ENCODE results near the gene XPR1.
"Not testable (repeated sequence)": the region's sequence is repeated elsewhere in the genome, so short reads cannot be mapped to it uniquely, and the experiment has no call there.

The XPR1 gene

DNA sequence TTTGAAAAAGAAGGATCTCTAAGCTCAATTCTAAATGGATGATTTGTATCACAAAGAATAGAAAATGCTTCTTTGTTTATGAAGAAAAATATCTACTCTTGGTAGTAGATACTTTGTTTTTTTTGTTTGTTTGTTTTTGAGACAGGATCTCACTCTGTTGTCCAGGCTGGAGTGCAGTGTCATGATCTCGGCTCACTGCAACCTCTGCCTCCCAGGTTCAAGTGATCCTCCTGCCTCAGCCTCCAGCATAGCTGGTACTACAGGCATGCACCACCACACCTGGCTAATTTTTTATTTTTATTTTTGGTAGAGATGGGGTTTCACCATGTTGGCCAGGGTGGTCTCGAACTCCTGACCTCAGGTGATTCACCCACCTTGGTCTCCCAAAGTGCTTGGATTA lies 159.3 kb downstream of the XPR1 start:
- 84 to 94% methylated on average over 1 to 2 of the region's 2 CpGs for WGBS, 2 experiments
- not testable (repeated sequence) for H3K36me3 ChIP-seq (ENCODE audit: control insufficient read depth, insufficient read depth, low read length); H3K4me3 ChIP-seq (ENCODE audit: insufficient read depth, low read depth, low read length); H3K4me1 ChIP-seq (ENCODE audit: control insufficient read depth, insufficient read depth, low read length); H3K27ac ChIP-seq (ENCODE audit: insufficient read depth, low read depth, low read length, poor library complexity, severe bottlenecking); H3K27me3 ChIP-seq (ENCODE audit: control insufficient read depth, insufficient read depth, low read length, poor library complexity, severe bottlenecking); H3K9me3 ChIP-seq (ENCODE audit: control insufficient read depth, low read length)

DNA sequence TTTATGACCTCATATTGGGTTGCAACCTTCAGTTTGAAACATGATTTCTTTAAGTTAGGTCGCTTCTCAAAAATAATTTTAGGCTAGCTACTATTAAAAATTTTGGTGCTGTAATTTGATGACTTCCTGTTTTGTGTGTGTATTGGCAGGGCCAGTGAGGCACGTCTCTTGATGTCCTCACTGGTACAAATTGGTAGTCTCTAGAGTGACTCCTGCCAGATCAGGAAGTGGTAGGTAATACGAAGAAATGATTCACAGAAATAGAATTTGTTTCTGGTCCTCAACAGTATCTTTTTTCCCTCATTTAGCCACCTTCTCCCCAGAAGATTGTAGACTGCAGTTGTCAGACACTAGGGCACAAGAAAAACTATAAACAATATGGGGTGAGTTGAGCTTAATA lies 160.0 kb downstream of the XPR1 start:
- no peaks in the 10 kb centered on the region for H3K9me3 ChIP-seq (ENCODE audit: control insufficient read depth, low read length)
- no peak overlapping the region for H3K4me3 ChIP-seq (ENCODE audit: insufficient read depth, low read depth, low read length)
- WGBS, 2 experiments, result 89 to 94% methylated on average over 3 of the region's 3 CpGs
- H3K36me3 ChIP-seq (ENCODE audit: control insufficient read depth, insufficient read depth, low read length), result no peaks in the 10 kb centered on the region
- no peaks in the 10 kb centered on the region for H3K27me3 ChIP-seq (ENCODE audit: control insufficient read depth, insufficient read depth, low read length, poor library complexity, severe bottlenecking)
- no peak overlapping the region for H3K27ac ChIP-seq (ENCODE audit: insufficient read depth, low read depth, low read length, poor library complexity, severe bottlenecking)
- no peaks in the 10 kb centered on the region for H3K4me1 ChIP-seq (ENCODE audit: control insufficient read depth, insufficient read depth, low read length)

DNA sequence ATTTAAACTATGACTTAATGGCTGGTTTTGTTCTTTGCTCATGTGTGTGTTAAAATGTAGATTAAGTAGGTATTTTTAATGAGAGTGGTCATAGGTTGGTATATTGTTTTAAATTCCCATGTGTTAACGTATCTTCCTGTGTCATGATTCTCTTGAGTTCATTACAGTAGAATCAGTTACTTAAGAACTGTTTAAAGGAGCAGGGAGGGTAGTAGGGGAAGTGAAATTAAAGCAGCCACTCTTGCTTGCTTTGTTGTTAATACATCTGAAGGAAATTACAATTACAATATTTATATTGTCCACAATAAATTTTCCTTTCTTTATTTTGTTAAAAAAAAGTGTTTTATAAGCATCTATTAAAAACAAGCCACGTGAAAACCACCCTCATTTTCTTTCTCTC lies 161.6 kb downstream of the XPR1 start:
- H3K9me3 ChIP-seq (ENCODE audit: control insufficient read depth, low read length), result no peaks in the 10 kb centered on the region
- H3K27ac ChIP-seq (ENCODE audit: insufficient read depth, low read depth, low read length, poor library complexity, severe bottlenecking), result no peak overlapping the region
- H3K4me1 ChIP-seq (ENCODE audit: control insufficient read depth, insufficient read depth, low read length), result no peaks in the 10 kb centered on the region
- H3K36me3 ChIP-seq (ENCODE audit: control insufficient read depth, insufficient read depth, low read length), result no peaks in the 10 kb centered on the region
- H3K4me3 ChIP-seq (ENCODE audit: insufficient read depth, low read depth, low read length), result no peak overlapping the region
- WGBS, 2 experiments, result 84 to 96% methylated on average over 1 of the region's 2 CpGs
- H3K27me3 ChIP-seq (ENCODE audit: control insufficient read depth, insufficient read depth, low read length, poor library complexity, severe bottlenecking), result no peaks in the 10 kb centered on the region

DNA sequence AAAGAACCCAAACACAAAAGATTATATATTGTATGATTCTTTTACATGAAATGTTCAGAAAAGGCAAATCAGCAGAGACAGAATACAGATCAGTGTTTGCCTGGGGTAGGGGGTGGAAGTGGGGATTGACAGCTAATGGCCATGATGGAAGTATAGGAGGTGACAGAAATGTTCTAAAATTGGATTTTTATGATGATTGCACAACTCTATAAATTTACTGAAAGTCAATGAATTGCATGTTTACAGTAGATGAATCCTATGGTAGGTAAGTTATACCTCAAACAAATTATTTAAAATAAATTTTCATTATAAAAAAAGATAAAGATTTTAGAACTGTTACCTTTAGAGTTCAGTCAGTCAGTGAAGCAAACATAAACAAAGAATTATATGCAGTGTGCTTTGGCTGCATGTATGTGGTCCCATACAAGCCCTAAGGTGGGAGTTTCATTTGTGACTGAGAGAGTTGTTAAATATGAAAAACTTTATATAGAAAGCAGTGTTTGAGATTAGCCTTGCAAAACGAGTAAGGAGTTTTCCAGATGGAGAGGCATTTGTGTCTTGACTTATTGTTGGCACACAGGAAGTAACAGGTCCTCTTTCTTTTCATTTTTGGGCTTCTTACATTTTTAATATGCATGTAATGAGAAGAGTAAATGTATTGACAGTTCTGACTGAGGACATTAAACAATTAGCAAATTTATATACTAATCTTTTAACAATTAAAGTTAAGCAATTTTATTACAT lies 165.2 kb downstream of the XPR1 start:
- Histone ChIP-seq H3K4me3 (ENCODE audit: insufficient read depth, low read depth, low read length) (no peak overlapping the region), H3K9me3 (ENCODE audit: control insufficient read depth, low read length) (no peaks in the 10 kb centered on the region), H3K27me3 (ENCODE audit: control insufficient read depth, insufficient read depth, low read length, poor library complexity, severe bottlenecking) (no peaks in the 10 kb centered on the region), H3K4me1 (ENCODE audit: control insufficient read depth, insufficient read depth, low read length) (no peaks in the 10 kb centered on the region), H3K36me3 (ENCODE audit: control insufficient read depth, insufficient read depth, low read length) (no peaks in the 10 kb centered on the region), H3K27ac (ENCODE audit: insufficient read depth, low read depth, low read length, poor library complexity, severe bottlenecking) (no peak overlapping the region)
- 80 to 87% methylated on average over 1 of the region's 1 CpG for WGBS, 2 experiments

DNA sequence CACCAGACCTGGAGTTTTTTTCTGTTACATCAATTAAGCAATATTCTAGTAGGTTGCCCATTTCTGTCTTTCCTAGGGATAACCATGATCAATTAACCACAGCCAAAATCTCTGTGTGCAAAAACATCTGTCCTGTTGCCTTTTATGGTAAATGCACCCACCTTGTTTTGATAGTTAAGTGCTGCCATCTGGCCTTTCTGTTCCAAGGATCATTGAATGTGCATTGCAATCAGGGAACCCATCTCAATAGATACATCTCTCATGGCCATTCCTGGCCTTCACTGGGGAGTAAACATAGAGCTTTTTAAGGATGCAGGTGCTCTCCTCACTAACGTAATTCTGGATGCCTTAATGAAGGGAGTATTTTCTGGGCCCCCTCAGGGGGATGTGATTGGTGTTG lies 169.1 kb downstream of the XPR1 start:
- Histone ChIP-seq H3K27ac (ENCODE audit: insufficient read depth, low read depth, low read length, poor library complexity, severe bottlenecking) (no peak overlapping the region), H3K36me3 (ENCODE audit: control insufficient read depth, insufficient read depth, low read length) (no peaks in the 10 kb centered on the region), H3K4me3 (ENCODE audit: insufficient read depth, low read depth, low read length) (no peak overlapping the region), H3K27me3 (ENCODE audit: control insufficient read depth, insufficient read depth, low read length, poor library complexity, severe bottlenecking) (no peaks in the 10 kb centered on the region), H3K9me3 (ENCODE audit: control insufficient read depth, low read length) (no peaks in the 10 kb centered on the region), H3K4me1 (ENCODE audit: control insufficient read depth, insufficient read depth, low read length) (no peaks in the 10 kb centered on the region)
- WGBS, 2 experiments, result 92 to 93% methylated on average over 1 of the region's 1 CpG

DNA sequence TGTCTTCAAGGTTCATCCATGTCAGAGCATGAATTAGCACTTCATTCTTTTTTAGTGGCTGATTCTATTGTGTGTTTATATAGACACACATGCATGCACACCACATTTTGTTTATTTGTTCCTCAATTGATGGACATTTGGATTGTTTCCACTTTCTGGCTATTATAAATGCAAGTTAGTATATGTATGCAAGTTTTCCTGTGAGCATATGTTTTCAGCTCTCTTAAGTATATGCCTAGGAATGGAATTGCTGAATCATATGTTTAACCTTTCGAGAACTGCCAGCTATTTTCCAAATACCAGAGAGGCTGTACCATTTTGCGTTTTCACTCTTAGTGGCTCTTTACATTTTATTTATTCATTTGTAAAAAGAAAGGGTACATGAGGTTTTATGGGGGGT lies 171.0 kb downstream of the XPR1 start:
- no peaks in the 10 kb centered on the region for H3K4me1 ChIP-seq (ENCODE audit: control insufficient read depth, insufficient read depth, low read length)
- H3K36me3 ChIP-seq (ENCODE audit: control insufficient read depth, insufficient read depth, low read length), result no peaks in the 10 kb centered on the region
- H3K4me3 ChIP-seq (ENCODE audit: insufficient read depth, low read depth, low read length), result no peak overlapping the region
- H3K27ac ChIP-seq (ENCODE audit: insufficient read depth, low read depth, low read length, poor library complexity, severe bottlenecking), result no peak overlapping the region
- 100% methylated on average over 2 of the region's 2 CpGs; no CpG with 5 or more reads in 1 of the 2 experiments for WGBS, 2 experiments
- no peaks in the 10 kb centered on the region for H3K27me3 ChIP-seq (ENCODE audit: control insufficient read depth, insufficient read depth, low read length, poor library complexity, severe bottlenecking)
- no peaks in the 10 kb centered on the region for H3K9me3 ChIP-seq (ENCODE audit: control insufficient read depth, low read length)

DNA sequence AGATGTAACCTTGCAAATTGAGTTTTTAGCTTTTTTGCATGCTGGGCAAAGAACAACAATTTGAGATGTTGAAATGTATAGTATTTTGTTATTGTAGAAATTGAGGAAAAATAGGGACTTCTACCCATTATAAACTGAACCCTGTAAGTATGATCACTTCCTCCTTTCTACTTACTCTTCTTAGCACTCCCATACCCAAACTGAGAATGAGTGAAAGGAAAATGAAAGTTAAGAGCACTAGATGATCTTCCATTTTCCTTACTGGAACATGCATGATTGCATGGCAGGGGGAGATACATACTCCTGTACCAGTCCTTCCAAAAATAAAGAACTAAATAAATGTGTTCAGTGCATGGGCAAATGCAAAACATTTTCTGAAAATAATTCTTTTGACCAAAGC lies 173.5 kb downstream of the XPR1 start:
- no peaks in the 10 kb centered on the region for H3K36me3 ChIP-seq (ENCODE audit: control insufficient read depth, insufficient read depth, low read length)
- H3K27ac ChIP-seq (ENCODE audit: insufficient read depth, low read depth, low read length, poor library complexity, severe bottlenecking), result no peak overlapping the region
- H3K4me1 ChIP-seq (ENCODE audit: control insufficient read depth, insufficient read depth, low read length), result no peaks in the 10 kb centered on the region
- H3K9me3 ChIP-seq (ENCODE audit: control insufficient read depth, low read length), result no peaks in the 10 kb centered on the region
- no peaks in the 10 kb centered on the region for H3K27me3 ChIP-seq (ENCODE audit: control insufficient read depth, insufficient read depth, low read length, poor library complexity, severe bottlenecking)
- no peak overlapping the region for H3K4me3 ChIP-seq (ENCODE audit: insufficient read depth, low read depth, low read length)

DNA sequence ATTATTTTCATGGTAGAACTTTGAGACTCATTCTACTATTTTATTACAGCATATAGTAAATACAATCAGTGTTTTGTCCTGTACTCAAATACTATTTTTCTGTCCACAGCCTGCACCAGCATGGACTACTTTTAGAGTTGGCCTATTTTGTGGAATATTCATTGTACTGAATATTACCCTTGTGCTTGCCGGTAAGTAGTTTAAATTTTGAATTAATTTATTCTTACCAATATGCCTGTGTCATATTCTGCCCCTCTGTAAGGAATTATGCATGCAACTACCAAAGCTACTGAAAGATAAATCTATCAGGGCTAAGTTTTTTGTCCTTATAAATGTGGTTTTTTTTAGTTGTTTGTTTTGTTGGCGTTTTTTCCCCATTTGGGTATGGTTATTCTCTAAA lies 179.5 kb downstream of the XPR1 start:
- Histone ChIP-seq H3K4me3 (ENCODE audit: insufficient read depth, low read depth, low read length) (no peak overlapping the region), H3K36me3 (ENCODE audit: control insufficient read depth, insufficient read depth, low read length) (no peaks in the 10 kb centered on the region), H3K4me1 (ENCODE audit: control insufficient read depth, insufficient read depth, low read length) (no peaks in the 10 kb centered on the region), H3K27ac (ENCODE audit: insufficient read depth, low read depth, low read length, poor library complexity, severe bottlenecking) (no peak overlapping the region), H3K9me3 (ENCODE audit: control insufficient read depth, low read length) (no peaks in the 10 kb centered on the region), H3K27me3 (ENCODE audit: control insufficient read depth, insufficient read depth, low read length, poor library complexity, severe bottlenecking) (no peaks in the 10 kb centered on the region)
- WGBS, 2 experiments, result 100% methylated on average over 1 of the region's 2 CpGs; no CpG with 5 or more reads in 1 of the 2 experiments

DNA sequence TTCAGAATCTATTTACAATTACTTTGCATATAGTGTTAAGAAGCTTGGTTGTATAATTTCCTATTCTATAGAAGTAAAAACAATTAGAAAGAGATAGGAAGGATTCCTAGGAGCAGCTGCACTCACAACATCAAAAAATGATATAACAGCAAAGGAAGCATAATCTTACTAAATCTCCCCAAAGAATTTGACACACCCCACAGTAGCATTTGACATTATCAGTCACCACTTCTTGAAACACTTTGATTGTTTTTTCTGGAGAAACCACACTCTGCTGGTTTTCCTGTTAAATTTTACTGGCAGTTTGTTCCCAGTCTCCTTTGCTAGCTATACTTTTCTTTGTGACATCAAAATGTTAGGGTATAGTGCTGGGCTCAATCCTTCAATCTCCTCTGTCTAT lies 180.1 kb downstream of the XPR1 start:
- H3K4me1 ChIP-seq (ENCODE audit: control insufficient read depth, insufficient read depth, low read length), result no peaks in the 10 kb centered on the region
- no peaks in the 10 kb centered on the region for H3K9me3 ChIP-seq (ENCODE audit: control insufficient read depth, low read length)
- no peaks in the 10 kb centered on the region for H3K36me3 ChIP-seq (ENCODE audit: control insufficient read depth, insufficient read depth, low read length)
- H3K27me3 ChIP-seq (ENCODE audit: control insufficient read depth, insufficient read depth, low read length, poor library complexity, severe bottlenecking), result no peaks in the 10 kb centered on the region
- H3K4me3 ChIP-seq (ENCODE audit: insufficient read depth, low read depth, low read length), result no peak overlapping the region
- H3K27ac ChIP-seq (ENCODE audit: insufficient read depth, low read depth, low read length, poor library complexity, severe bottlenecking), result no peak overlapping the region

DNA sequence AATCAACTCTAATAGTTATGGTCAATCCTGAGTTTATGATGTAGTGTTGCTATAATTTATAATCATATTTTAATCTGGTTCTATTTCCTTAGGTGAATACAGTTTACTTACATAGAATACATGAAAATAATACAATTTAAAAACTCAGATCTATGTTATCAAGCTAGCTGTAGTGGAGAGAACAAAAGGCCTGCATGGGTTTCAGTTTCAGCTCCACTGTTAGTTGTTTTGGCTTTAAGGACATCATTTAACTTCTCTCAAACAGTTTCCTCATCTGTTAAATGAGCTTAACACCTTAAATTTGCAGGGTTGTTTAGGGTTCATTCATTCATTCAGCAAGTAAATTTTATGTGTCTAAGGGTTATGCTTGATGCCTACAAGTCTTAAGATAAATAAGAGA lies 182.4 kb downstream of the XPR1 start:
- H3K27ac ChIP-seq (ENCODE audit: insufficient read depth, low read depth, low read length, poor library complexity, severe bottlenecking), result no peak overlapping the region
- no peak overlapping the region for H3K4me3 ChIP-seq (ENCODE audit: insufficient read depth, low read depth, low read length)
- H3K36me3 ChIP-seq (ENCODE audit: control insufficient read depth, insufficient read depth, low read length), result no peaks in the 10 kb centered on the region
- no peaks in the 10 kb centered on the region for H3K27me3 ChIP-seq (ENCODE audit: control insufficient read depth, insufficient read depth, low read length, poor library complexity, severe bottlenecking)
- no peaks in the 10 kb centered on the region for H3K4me1 ChIP-seq (ENCODE audit: control insufficient read depth, insufficient read depth, low read length)
- no peaks in the 10 kb centered on the region for H3K9me3 ChIP-seq (ENCODE audit: control insufficient read depth, low read length)

DNA sequence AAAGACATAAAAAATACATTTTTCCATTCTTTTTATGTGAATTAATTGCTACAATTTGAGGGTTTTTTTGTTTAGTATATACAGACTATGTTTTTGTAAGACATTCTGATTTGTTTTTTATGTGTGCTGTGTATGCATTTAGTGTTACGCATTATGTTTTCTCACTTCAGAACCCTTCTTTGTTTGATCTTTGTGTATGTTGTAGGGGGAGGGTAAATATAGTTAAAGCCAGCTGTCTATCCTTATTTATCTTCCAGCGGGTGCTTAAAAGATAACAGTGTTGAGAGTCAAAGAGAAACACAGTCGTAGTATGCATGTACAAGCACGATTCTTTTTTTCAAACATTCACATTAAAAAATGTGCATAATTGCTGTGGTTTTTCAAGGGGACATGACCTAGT lies 183.4 kb downstream of the XPR1 start:
- WGBS, 2 experiments, result 94 to 96% methylated on average over 3 to 4 of the region's 4 CpGs
- Histone ChIP-seq H3K36me3 (ENCODE audit: control insufficient read depth, insufficient read depth, low read length) (no peaks in the 10 kb centered on the region), H3K27ac (ENCODE audit: insufficient read depth, low read depth, low read length, poor library complexity, severe bottlenecking) (no peak overlapping the region), H3K4me1 (ENCODE audit: control insufficient read depth, insufficient read depth, low read length) (no peaks in the 10 kb centered on the region), H3K27me3 (ENCODE audit: control insufficient read depth, insufficient read depth, low read length, poor library complexity, severe bottlenecking) (no peaks in the 10 kb centered on the region), H3K4me3 (ENCODE audit: insufficient read depth, low read depth, low read length) (no peak overlapping the region), H3K9me3 (ENCODE audit: control insufficient read depth, low read length) (no peaks in the 10 kb centered on the region)
